Fibroblast of the aortic adventitia (primary cell): ENCODE results near the gene SLN. TPM values are rescaled to one million over a fixed set of nuclear protein-coding genes. Genes with fewer than 3 reads are reported as not detected.

ENCODE experiments used
- DNase-seq: peaks from one replicate; pipeline ENCODE4 v3.0.0-alpha.2; 2010; ENCODE audit warnings: low read depth
- H3K4me3 ChIP-seq: 2 replicates; pipeline ENCODE4 v1.5.1; 2011; ENCODE audit warnings: low read depth, mild to moderate bottlenecking, control low read depth, low read length, moderate library complexity
- total RNA-seq: library from RNA; depleted of rRNA; stranded (reverse); fragments of >200 nt; gene quantifications from 2 replicates; pipeline ENCODE4 v1.2.3, GENCODE V29; 2012; ENCODE audit warnings: low replicate concordance
- TF ChIP-seq, protein P1 (sequence below): IDR thresholded peaks from 2 replicates; pipeline ENCODE4 v1.5.1; 2011; ENCODE audit warnings: mild to moderate bottlenecking, low read length, control low read depth, inconsistent platforms; ENCODE audit not compliant: insufficient read depth

The SLN gene
- total RNA-seq, 1 donor, result not detected

DNA sequence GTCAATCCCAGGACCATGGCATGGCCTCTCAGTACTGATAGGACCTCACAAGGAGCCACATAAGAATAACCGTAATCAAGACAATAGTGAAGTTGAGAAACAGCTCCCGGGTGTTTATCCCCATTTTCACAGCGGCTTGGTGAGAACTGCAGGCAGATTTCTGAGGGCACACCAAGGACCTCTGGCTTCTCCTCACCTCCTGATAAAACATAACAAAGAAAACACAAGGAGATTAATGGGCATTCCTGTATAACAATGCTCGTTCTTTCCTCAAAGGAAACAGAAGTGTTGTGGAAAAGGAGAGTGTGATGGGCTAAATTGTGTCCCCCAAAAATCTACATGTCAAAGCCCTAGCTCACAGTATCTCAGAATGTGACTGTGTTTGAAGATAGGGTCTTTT lies 4.0 kb downstream of the SLN start:
- H3K4me3 ChIP-seq, result no peak overlapping the region
- TF ChIP-seq, protein P1, sequence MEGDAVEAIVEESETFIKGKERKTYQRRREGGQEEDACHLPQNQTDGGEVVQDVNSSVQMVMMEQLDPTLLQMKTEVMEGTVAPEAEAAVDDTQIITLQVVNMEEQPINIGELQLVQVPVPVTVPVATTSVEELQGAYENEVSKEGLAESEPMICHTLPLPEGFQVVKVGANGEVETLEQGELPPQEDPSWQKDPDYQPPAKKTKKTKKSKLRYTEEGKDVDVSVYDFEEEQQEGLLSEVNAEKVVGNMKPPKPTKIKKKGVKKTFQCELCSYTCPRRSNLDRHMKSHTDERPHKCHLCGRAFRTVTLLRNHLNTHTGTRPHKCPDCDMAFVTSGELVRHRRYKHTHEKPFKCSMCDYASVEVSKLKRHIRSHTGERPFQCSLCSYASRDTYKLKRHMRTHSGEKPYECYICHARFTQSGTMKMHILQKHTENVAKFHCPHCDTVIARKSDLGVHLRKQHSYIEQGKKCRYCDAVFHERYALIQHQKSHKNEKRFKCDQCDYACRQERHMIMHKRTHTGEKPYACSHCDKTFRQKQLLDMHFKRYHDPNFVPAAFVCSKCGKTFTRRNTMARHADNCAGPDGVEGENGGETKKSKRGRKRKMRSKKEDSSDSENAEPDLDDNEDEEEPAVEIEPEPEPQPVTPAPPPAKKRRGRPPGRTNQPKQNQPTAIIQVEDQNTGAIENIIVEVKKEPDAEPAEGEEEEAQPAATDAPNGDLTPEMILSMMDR, result no peak
- no peak for DNase-seq

DNA sequence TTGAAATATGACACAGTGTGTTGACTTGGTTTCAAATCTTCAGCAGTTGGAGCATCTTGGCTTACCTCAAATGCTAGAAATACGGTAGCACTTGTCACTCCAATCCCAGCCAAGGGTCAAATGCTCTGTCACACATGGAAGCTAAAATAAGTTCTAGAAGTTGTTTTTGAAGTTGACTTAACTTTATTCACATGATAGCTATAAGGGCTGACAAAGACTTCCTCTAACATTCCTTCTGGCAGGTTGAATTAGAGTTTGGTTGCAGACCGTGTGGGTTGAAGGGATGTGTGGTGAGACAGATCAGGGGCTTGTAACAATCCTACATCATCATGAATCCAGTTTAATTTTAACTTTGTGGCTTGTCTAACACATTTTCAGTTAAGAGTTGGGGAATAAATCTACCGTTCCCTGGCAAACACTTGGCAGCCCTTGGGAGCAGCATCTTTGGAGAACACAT lies 4.6 kb downstream of the SLN start:
- TF ChIP-seq, protein P1, result no peak
- no peak overlapping the region for H3K4me3 ChIP-seq
- DNase-seq, result no peak

DNA sequence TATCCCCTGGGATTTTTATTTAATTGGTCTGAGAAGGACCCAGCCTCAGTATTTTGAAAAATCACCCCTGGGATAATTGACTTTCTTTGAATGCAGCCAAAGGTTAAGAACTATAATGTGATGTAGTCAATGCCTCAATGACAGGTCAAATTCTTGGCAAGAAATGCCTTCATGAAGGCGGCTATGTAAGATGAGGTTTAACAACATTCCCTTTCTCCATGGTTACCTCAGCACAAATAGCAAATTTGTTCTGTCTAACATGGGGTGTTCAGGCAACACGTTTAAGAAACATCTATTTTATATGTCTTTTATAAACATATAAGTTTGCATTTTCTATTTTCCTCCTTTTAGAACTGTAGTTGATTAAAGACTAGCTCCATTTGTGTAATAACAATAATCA lies 5.3 kb downstream of the SLN start:
- DNase-seq, result no peak
- no peak overlapping the region for H3K4me3 ChIP-seq
- TF ChIP-seq, protein P1, result no peak

GRCh38 chr11:107705027-107705426 lies 6.8 kb downstream of the SLN start:
- TF ChIP-seq, protein P1, result no peak
- DNase-seq, result peak; percentile 85
- no peak overlapping the region for H3K4me3 ChIP-seq

- H3K4me3 ChIP-seq, result no peak overlapping the region
- DNase-seq, result peak; percentile 22
- TF ChIP-seq, protein P1, result no peak
Measured at GRCh38 chr11:107704451-107704850, 7.4 kb downstream of the SLN start.

GRCh38 chr11:107702723-107703122 lies 9.1 kb downstream of the SLN start:
- DNase-seq, result no peak

More at GRCh38 chr11:107702723-107703122, 9.1 kb downstream of the SLN start:
- no peak overlapping the region for H3K4me3 ChIP-seq
- TF ChIP-seq, protein P1, result no peak
